ENCODE results near the gene PSMA2. TPM values are rescaled to one million over a fixed set of nuclear protein-coding genes. Genes with fewer than 3 reads are reported as not detected.
"Not testable (repeated sequence)": the region's sequence is repeated elsewhere in the genome, so short reads cannot be mapped to it uniquely, and the experiment has no call there.

Gene PSMA2
- total and polyA plus RNA-seq, 4 donors = 24.8 to 221 (median 73.8) TPM

- no peak for DNase-seq (ENCODE audit: low spot score)
- H3K9ac ChIP-seq (ENCODE audit: low read depth in 1 of 2, low read length in 2 of 2) = no peak overlapping the region
- no peak overlapping the region for H3K4me3 ChIP-seq (ENCODE audit: low read depth in 1 of 3, low read length in 3 of 3)
- TF ChIP-seq RAD21 (IDR thresholded peaks at IDR 0.05) (peak; percentile 45 to 65), YY1 (IDR thresholded peaks at IDR 0.05) (no peak), JUND (IDR thresholded peaks at IDR 0.05) (no peak), CTCF (IDR thresholded peaks at IDR 0.05; ENCODE audit: low read depth, low read length, missing input control) (peak; percentile 32), SP1 (IDR thresholded peaks at IDR 0.05) (no peak), FOXA2 (IDR thresholded peaks at IDR 0.05) (no peak), MAX (IDR thresholded peaks at IDR 0.05) (no peak)
- H3K9me3 ChIP-seq (ENCODE audit: control insufficient read depth in 4 of 4, low read length in 3 of 4) = peaks cover 0 to 2% (median 0%) of the 10 kb centered on the region in 4 donors
- H3K4me1 ChIP-seq (ENCODE audit: control insufficient read depth in 4 of 4, insufficient read depth in 4 of 4, low read length in 3 of 4) = peaks cover 0 to 26% (median 15%) of the 10 kb centered on the region in 4 donors
- WGBS = 82% methylated on average over 2 of the region's 2 CpGs
- no peak overlapping the region for H3K27ac ChIP-seq (ENCODE audit: low read depth in 1 of 2, low read length in 2 of 2)
- H3K36me3 ChIP-seq (ENCODE audit: control insufficient read depth in 4 of 4, insufficient read depth in 3 of 4, low read depth in 1 of 4, low read length in 3 of 4) = no peaks in the 10 kb centered on the region
- no peaks in the 10 kb centered on the region for H3K27me3 ChIP-seq (ENCODE audit: control insufficient read depth in 4 of 4, insufficient read depth in 4 of 4, low read length in 3 of 4)
These were observed 45.8 kb downstream of the PSMA2 start for GRCh38 chr7:42886129-42886528.

- H3K4me1 ChIP-seq (ENCODE audit: control insufficient read depth in 4 of 4, insufficient read depth in 4 of 4, low read length in 3 of 4) = peaks cover 0 to 26% (median 15%) of the 10 kb centered on the region in 4 donors
- H3K9ac ChIP-seq (ENCODE audit: low read depth in 1 of 2, low read length in 2 of 2); H3K36me3 ChIP-seq (ENCODE audit: control insufficient read depth in 4 of 4, insufficient read depth in 3 of 4, low read depth in 1 of 4, low read length in 3 of 4); H3K4me3 ChIP-seq (ENCODE audit: low read depth in 1 of 3, low read length in 3 of 3); H3K9me3 ChIP-seq (ENCODE audit: control insufficient read depth in 4 of 4, low read length in 3 of 4); H3K27me3 ChIP-seq (ENCODE audit: control insufficient read depth in 4 of 4, insufficient read depth in 4 of 4, low read length in 3 of 4); H3K27ac ChIP-seq (ENCODE audit: low read depth in 1 of 2, low read length in 2 of 2); DNase-seq (ENCODE audit: low spot score): not testable (repeated sequence)
- 96% methylated on average over 8 of the region's 8 CpGs for WGBS
These were observed 46.8 kb downstream of the PSMA2 start for GRCh38 chr7:42885183-42885582.

GRCh38 chr7:42883950-42884349 lies 48.0 kb downstream of the PSMA2 start:
- Histone ChIP-seq H3K27ac (ENCODE audit: low read depth in 1 of 2, low read length in 2 of 2) (no peak overlapping the region), H3K36me3 (ENCODE audit: control insufficient read depth in 4 of 4, insufficient read depth in 3 of 4, low read depth in 1 of 4, low read length in 3 of 4) (no peaks in the 10 kb centered on the region), H3K27me3 (ENCODE audit: control insufficient read depth in 4 of 4, insufficient read depth in 4 of 4, low read length in 3 of 4) (no peaks in the 10 kb centered on the region), H3K4me1 (ENCODE audit: control insufficient read depth in 4 of 4, insufficient read depth in 4 of 4, low read length in 3 of 4) (peaks cover 0 to 21% (median 11%) of the 10 kb centered on the region in 4 donors), H3K9ac (ENCODE audit: low read depth in 1 of 2, low read length in 2 of 2) (no peak overlapping the region), H3K9me3 (ENCODE audit: control insufficient read depth in 4 of 4, low read length in 3 of 4) (no peaks in the 10 kb centered on the region), H3K4me3 (ENCODE audit: low read depth in 1 of 3, low read length in 3 of 3) (no peak overlapping the region)
- no peak for TF ChIP-seq FOXA2 (IDR thresholded peaks at IDR 0.05)
- TF ChIP-seq ATF3 (IDR thresholded peaks at IDR 0.05) = no peak
- TF ChIP-seq MAX (IDR thresholded peaks at IDR 0.05) = no peak
- no peak for TF ChIP-seq CTCF (IDR thresholded peaks at IDR 0.05; ENCODE audit: low read depth, low read length, missing input control)
- TF ChIP-seq YY1 (IDR thresholded peaks at IDR 0.05) = no peak
- no peak for TF ChIP-seq NR2F2 (IDR thresholded peaks at IDR 0.05)
- no peak for TF ChIP-seq FOXA1 (IDR thresholded peaks at IDR 0.05)
- TF ChIP-seq REST (IDR thresholded peaks at IDR 0.05) = no peak
- TF ChIP-seq TAF1 (conservative IDR thresholded peaks at IDR 0.05) = no peak
- no peak for TF ChIP-seq SP1 (IDR thresholded peaks at IDR 0.05)
- no peak for TF ChIP-seq RAD21 (IDR thresholded peaks at IDR 0.05)
- no peak for TF ChIP-seq HNF4A (conservative IDR thresholded peaks at IDR 0.05)
- TF ChIP-seq RXRA (IDR thresholded peaks at IDR 0.05) = no peak
- TF ChIP-seq GABPA (IDR thresholded peaks at IDR 0.05 in 1 of 2, conservative IDR thresholded peaks at IDR 0.05 in 1 of 2) = no peak
- TF ChIP-seq EGR1 (IDR thresholded peaks at IDR 0.05; ENCODE audit: low read depth in 2 of 2) = no peak
- no peak for TF ChIP-seq HNF4G (IDR thresholded peaks at IDR 0.05)
- no peak for TF ChIP-seq JUND (IDR thresholded peaks at IDR 0.05)
- TF ChIP-seq ZBTB33 (IDR thresholded peaks at IDR 0.05) = no peak
- WGBS = 93% methylated on average over 6 of the region's 6 CpGs
- no peak for DNase-seq (ENCODE audit: low spot score)
